ENCODE measurements around the gene ZFP36L1. TPM values are rescaled to one million over a fixed set of nuclear protein-coding genes. Genes with fewer than 3 reads are reported as not detected.

ZFP36L1 gene
- total and polyA plus RNA-seq, 9 of the 15 experiments (the other 6 are each of a cell fraction or from before 2014, with no cell fraction given), result 1.3 to 26.6 (median 3.7) TPM

DNA sequence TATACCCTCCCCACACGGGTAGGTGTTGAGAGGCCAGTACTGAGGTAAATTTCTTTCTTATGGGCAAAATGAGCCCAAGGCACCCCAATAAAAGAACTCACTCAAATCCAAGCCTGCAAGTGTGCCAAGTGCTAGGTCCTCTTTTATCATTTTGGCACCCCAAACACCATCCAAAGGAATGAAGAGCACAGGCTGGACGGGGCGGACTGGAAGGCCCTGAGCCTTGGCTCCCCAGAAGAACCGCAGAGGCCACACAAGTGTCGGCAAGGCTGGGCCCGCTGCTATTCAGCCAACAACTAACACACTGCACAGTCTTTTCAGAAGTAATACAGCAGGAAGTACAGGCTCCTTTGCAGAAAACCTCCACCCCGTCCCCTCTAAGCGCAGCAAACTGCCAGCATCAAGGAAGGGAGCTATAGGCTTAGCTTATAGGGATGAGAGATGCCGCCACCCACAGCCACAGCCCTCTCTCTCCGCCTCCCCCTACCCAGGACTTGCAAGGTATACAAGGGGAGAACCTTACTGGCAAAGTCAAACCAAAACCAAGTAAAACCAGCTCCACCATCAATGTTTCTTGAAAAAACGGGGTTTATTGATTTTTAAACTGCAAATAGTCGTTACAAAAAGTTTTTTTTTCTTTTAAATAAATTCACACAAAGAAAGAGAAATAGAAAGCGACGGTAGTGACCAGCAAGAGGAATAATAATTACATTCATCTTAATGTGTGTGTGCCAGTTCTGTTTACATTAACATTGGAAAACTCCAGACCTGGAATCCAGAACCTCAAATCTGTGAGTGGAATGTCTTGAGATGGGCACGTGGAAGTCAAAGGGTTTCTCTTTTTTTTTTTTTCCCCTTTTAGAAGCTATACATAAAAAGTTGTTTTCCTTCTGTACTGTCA is 5.5 kb downstream of the ZFP36L1 start (continued):
- TF ChIP-seq HNRNPH1 (optimal IDR thresholded peaks at IDR 0.05; ENCODE audit: low read depth, low read length) (no peak), MCM5 (IDR thresholded peaks at IDR 0.05; ENCODE audit: low read depth) (no peak), NFE2L1 (tag; IDR thresholded peaks at IDR 0.05; ENCODE audit: borderline replicate concordance, low read depth) (no peak), ZNF830 (CRISPR knock-in tag; IDR thresholded peaks at IDR 0.05) (no peak), SIN3A (IDR thresholded peaks at IDR 0.05; ENCODE audit: borderline replicate concordance in 2 of 2, control insufficient read depth in 1 of 2, low read depth in 2 of 2, low read length in 2 of 2) (peak in 1 of 2 experiments; percentile 33; a peak in 1 of 4 replicates), POLR2G (IDR thresholded peaks at IDR 0.05; ENCODE audit: low read depth, low read length) (peak; percentile 43; the same call in 1 of the 2 replicates), POLR2AphosphoS5 (IDR thresholded peaks at IDR 0.05; ENCODE audit: control insufficient read depth, insufficient read depth, low read depth, low read length) (0 out of 2 replicates have a peak, but pooled peaks have one; percentile 29)

DNA sequence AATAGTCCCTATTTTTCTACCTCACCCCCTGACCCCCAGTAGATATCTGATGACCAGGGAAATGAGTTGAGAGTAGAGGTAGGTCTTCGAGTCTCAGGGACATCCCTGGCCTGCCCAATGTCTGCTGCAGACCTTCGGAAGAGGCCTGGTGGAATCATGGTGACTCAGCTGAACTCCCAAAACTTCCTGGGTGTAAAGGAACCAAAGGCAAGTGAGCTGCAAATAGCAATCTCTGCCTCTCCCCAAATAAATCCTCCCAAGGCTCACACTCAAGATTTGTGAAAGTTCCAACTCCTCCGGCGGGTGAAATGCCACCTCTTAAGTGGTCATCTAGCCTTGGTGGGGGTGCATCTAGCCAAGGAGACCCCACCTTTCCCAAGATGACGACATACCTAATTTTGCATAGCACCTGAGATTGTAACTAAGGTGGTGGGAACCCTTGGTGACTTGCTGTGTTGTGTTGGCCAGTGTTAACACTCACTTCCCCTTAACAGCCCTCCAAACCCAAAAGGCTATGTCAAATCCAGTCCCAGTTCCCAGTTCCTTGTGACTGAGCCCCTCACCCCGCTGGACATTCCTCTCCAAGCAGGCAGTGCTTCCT is 6.3 kb downstream of the ZFP36L1 start:
- Histone ChIP-seq H3K4me1 (replicated peaks in 1 of 2; ENCODE audit: control insufficient read depth in 2 of 2, insufficient read depth in 2 of 2, low read length in 2 of 2) (peaks cover 28 to 39% of the 10 kb centered on the region in 2 experiments; a peak in 4 of 5 replicates), H3K36me3 (ENCODE audit: control insufficient read depth, insufficient read depth, low read length) (peaks cover 35% of the 10 kb centered on the region), H3K9me3 (replicated peaks; ENCODE audit: control insufficient read depth, insufficient read depth, low read depth, low read length) (no peaks in the 10 kb centered on the region), H3K9ac (ENCODE audit: insufficient read depth in 1 of 2, low read depth in 2 of 2, low read length in 2 of 2) (no peak overlapping the region), H3K27me3 (ENCODE audit: control insufficient read depth in 2 of 2, insufficient read depth in 2 of 2, low read length in 2 of 2) (no peaks in the 10 kb centered on the region), H3K79me2 (ENCODE audit: control insufficient read depth, insufficient read depth, low read length) (peaks cover 34% of the 10 kb centered on the region), H3K4me2 (ENCODE audit: insufficient read depth, low read length) (peak overlapping the region; percentile 12; the same call in 1 of the 2 replicates), H4K20me1 (replicated peaks; ENCODE audit: control insufficient read depth, insufficient read depth, low read length) (0 out of 2 replicates have a peak, but pooled peaks cover 7% of the 10 kb centered on the region), H3K9me1 (ENCODE audit: control insufficient read depth, insufficient read depth, low read length) (no peaks in the 10 kb centered on the region), H3K27ac (ENCODE audit: extremely low read depth, low read depth, low read length) (no peak overlapping the region; the same call in 2 of the 3 replicates), H2AFZ (ENCODE audit: low read depth, low read length) (no peak overlapping the region), H3K4me3 (no peak overlapping the region)
- TF ChIP-seq C11orf30 (IDR thresholded peaks at IDR 0.05; ENCODE audit: low read depth) (0 out of 2 replicates have a peak, but pooled peaks have one; percentile 8), ZNF79 (CRISPR knock-in tag; IDR thresholded peaks at IDR 0.05; ENCODE audit: low read depth) (no peak), FOSL1 (tag; conservative IDR thresholded peaks at IDR 0.05) (no peak), IRF2 (CRISPR knock-in tag; IDR thresholded peaks at IDR 0.05) (no peak), POLR2A (conservative IDR thresholded peaks at IDR 0.05) (0 out of 2 replicates have a peak, but pooled peaks have one; percentile 22), POLR2AphosphoS2 (IDR thresholded peaks at IDR 0.05; ENCODE audit: low read length) (peak; percentile 32; the same call in 1 of the 2 replicates), MYNN (IDR thresholded peaks at IDR 0.05) (0 out of 2 replicates have a peak, but pooled peaks have one; percentile 1), MYNN (CRISPR knock-in tag; IDR thresholded peaks at IDR 0.05) (no peak)
- in situ Hi-C loops (cut with MboI) (no loop called here), intact Hi-C loops (cut with micrococcal nuclease) (loop anchor here (5.0 kb wide), 1 partner anchor 39 kb away; no protein-coding TSS in a partner anchor)
- WGBS (ENCODE audit: insufficient coverage, low coverage, missing lambda C conversion rate), result 66% methylated on average over 6 of the region's 6 CpGs
- DNase-seq (ENCODE audit: extremely low read depth in 1 of 4, low spot score in 3 of 4) (peak in 1 of 4 experiments; percentile 19), ATAC-seq (peak; percentile 2; the same call in 1 of the 3 replicates), FAIRE-seq (no peak)
- BruUV-seq (replicated peaks), result no TSS peak
- POLR2A ChIA-PET, result interaction anchor here (0.7 to 1.9 kb wide), 3 partner anchors 9 to 508 kb away, joined by 3 to 6 read pairs (median 5); no protein-coding TSS in a partner anchor
- CTCF ChIA-PET (ENCODE audit: low intra/inter-chr PET ratio), result no interaction called here
